Uterus (tissue), 4 donors: ENCODE results near the gene CORO1C. TPM values are rescaled to one million over a fixed set of nuclear protein-coding genes. Genes with fewer than 3 reads are reported as not detected.

Experiments used
- DNase-seq, 2 donors: peaks; one replicate each; pipeline ENCODE4 v3.0.0-alpha.2; 2019 to 2020
- H3K27ac ChIP-seq, 2 donors: fragments of 200-600 bp; sonication (generic); 1 replicate in 1 of 2; 2 replicates in 1 of 2; pipeline ENCODE4 v1.5.1; 2016 to 2018
- H3K27me3 ChIP-seq, 2 donors: fragments of 200-600 bp; sonication (generic); one replicate each; pipeline ENCODE4 v1.5.1; 2018 to 2019; ENCODE audit warnings: control low read depth in 1 of 2
- H3K36me3 ChIP-seq, 2 donors: fragments of 200-600 bp; sonication (generic); one replicate each; pipeline ENCODE4 v1.5.1; 2019; ENCODE audit warnings: control low read depth in 1 of 2
- H3K4me1 ChIP-seq, 2 donors: fragments of 200-600 bp; sonication (generic); one replicate each; pipeline ENCODE4 v1.5.1; 2018 to 2019; ENCODE audit warnings: control low read depth in 1 of 2
- H3K4me3 ChIP-seq, 2 donors: fragments of 200-600 bp; sonication (generic); 1 replicate in 1 of 2; 2 replicates in 1 of 2; pipeline ENCODE4 v1.5.1; 2018 to 2019; ENCODE audit warnings: mild to moderate bottlenecking in 1 of 2
- H3K9me3 ChIP-seq, 2 donors: fragments of 200-600 bp; sonication (generic); one replicate each; pipeline ENCODE4 v1.5.1; 2019; ENCODE audit warnings: control low read depth in 1 of 2
- CTCF ChIP-seq, 4 experiments: fragments of 200-600 bp in 2 of 4; fragments of 450-650 bp in 2 of 4; sonication (generic) in 2 of 4; IDR thresholded peaks; one replicate each; pipeline ENCODE4 v1.5.1; 2016 to 2019; ENCODE audit warnings: antibody characterized with exemption in 4 of 4, mild to moderate bottlenecking in 2 of 4, moderate library complexity in 1 of 4
- POLR2A ChIP-seq, 2 donors: fragments of 450-650 bp; IDR thresholded peaks; one replicate each; pipeline ENCODE4 v1.6.1; 2016; ENCODE audit warnings: antibody characterized with exemption in 2 of 2, mild to moderate bottlenecking in 1 of 2, moderate library complexity in 1 of 2
- intact Hi-C: fragments of 100-400 bp; cut with DNase I; formaldehyde crosslinking; loops from one replicate; pipeline ENCODE4 v1.15.1; 2023; ENCODE audit warnings: low total_unique reads
- total RNA-seq, 4 donors: library from RNA; depleted of rRNA in 3 of 4; stranded (reverse); fragments of >200 nt in 3 of 4; gene quantifications; one replicate each; pipeline versions ENCODE4 v1.1.0 to v1.2.4, GENCODE V29; 2014 to 2023
- donor health status: DM: yes; HTN: yes; CAD: no.

CORO1C gene
- total RNA-seq, 4 donors from 2014 or later: 129 to 357 (median 235) TPM

DNA sequence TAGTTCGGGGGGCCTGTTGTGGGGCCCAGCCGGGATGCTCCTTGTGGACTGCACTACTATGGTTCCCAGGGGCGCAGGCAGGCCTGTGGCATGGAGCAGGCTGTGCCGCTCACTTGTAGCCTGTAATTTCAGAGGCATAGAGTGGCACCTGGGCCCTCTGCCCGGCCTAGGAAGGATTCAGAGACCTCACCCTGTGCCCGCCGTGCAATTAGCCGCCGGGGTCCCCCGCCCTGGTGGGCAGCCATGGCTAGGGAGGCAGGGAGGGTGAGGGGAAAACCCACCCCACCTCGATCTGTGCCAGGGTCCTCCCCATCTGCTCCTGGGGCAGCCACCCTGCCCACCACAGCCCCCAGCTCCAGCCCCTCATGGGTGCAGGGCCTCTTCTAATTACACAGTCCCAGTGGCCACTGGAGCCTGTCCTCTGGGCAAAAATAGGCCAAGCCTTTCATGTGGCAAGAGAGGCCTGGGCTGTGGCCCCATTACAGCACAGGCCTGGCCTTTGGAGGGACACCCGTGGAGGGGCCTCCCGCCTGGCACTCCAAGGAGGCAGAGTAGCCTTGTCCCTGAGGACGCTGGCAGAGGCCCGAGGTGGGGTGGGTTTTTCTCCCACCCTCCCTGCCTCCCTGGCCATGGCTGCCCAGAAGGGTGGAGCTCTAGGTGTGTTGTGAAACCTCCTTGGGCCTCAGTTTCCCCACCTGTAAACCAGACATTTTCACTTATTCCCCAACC is 128.2 kb downstream of the CORO1C start:
- Histone ChIP-seq H3K27me3 (no peaks in the 10 kb centered on the region), H3K9me3 (no peaks in the 10 kb centered on the region), H3K4me1 (no peaks in the 10 kb centered on the region), H3K27ac (no peak overlapping the region), H3K36me3 (no peaks in the 10 kb centered on the region), H3K4me3 (no peak overlapping the region)
- TF ChIP-seq POLR2A (IDR thresholded peaks at IDR 0.05): no peak
- TF ChIP-seq CTCF (IDR thresholded peaks at IDR 0.05): no peak
- intact Hi-C loops: no loop called here
- no peak for DNase-seq

GRCh38 chr12:108602209-108602705 is 129.1 kb downstream of the CORO1C start:
- Histone ChIP-seq H3K9me3 (no peaks in the 10 kb centered on the region), H3K27me3 (no peaks in the 10 kb centered on the region), H3K36me3 (no peaks in the 10 kb centered on the region), H3K4me3 (no peak overlapping the region), H3K27ac (no peak overlapping the region), H3K4me1 (no peaks in the 10 kb centered on the region)
- TF ChIP-seq POLR2A (IDR thresholded peaks at IDR 0.05): no peak
- no peak for TF ChIP-seq CTCF (IDR thresholded peaks at IDR 0.05)
- intact Hi-C loops: no loop called here
- no peak for DNase-seq

- TF ChIP-seq POLR2A (IDR thresholded peaks at IDR 0.05) (no peak), CTCF (IDR thresholded peaks at IDR 0.05) (no peak)
- Histone ChIP-seq H3K27ac (no peak overlapping the region), H3K27me3 (no peaks in the 10 kb centered on the region), H3K36me3 (no peaks in the 10 kb centered on the region), H3K9me3 (no peaks in the 10 kb centered on the region), H3K4me1 (no peaks in the 10 kb centered on the region), H3K4me3 (no peak overlapping the region)
- intact Hi-C loops: no loop called here
- no peak for DNase-seq
Measured at GRCh38 chr12:108600702-108601007, 130.7 kb downstream of the CORO1C start.

GRCh38 chr12:108599948-108600701 is 131.2 kb downstream of the CORO1C start:
- H3K36me3 ChIP-seq: no peaks in the 10 kb centered on the region
- intact Hi-C loops: no loop called here
- H3K27me3 ChIP-seq: no peaks in the 10 kb centered on the region
- no peak overlapping the region for H3K27ac ChIP-seq
- DNase-seq: no peak
- H3K9me3 ChIP-seq: no peaks in the 10 kb centered on the region
- H3K4me1 ChIP-seq: no peaks in the 10 kb centered on the region
- no peak overlapping the region for H3K4me3 ChIP-seq
- no peak for TF ChIP-seq CTCF (IDR thresholded peaks at IDR 0.05)
- no peak for TF ChIP-seq POLR2A (IDR thresholded peaks at IDR 0.05)

DNA sequence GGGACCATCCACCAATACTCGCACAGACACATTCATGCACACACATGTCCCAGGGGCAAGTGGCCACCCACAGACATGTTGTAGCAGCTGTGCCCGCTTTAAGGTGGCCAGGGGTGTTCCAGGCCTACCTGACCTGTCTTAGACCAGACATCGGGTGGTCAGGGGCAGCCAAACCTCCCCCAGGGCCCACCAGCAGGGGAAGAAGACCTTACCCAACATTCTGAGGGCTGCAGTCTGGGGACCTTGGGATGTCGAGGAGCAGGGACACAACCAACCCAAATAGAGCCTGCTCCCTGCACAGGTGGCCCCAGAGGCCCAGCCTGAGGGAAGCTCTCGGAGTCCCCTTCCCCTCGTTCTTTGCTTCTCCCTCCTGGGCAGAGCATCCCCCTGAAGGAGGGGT is 131.8 kb downstream of the CORO1C start:
- no peaks in the 10 kb centered on the region for H3K27me3 ChIP-seq
- no peak for DNase-seq
- intact Hi-C loops: no loop called here
- H3K4me1 ChIP-seq: no peaks in the 10 kb centered on the region
- H3K36me3 ChIP-seq: no peaks in the 10 kb centered on the region
- H3K4me3 ChIP-seq: no peak overlapping the region
- TF ChIP-seq POLR2A (IDR thresholded peaks at IDR 0.05) (no peak), CTCF (IDR thresholded peaks at IDR 0.05) (no peak)
- no peaks in the 10 kb centered on the region for H3K9me3 ChIP-seq
- H3K27ac ChIP-seq: no peak overlapping the region
